Measurements from ENCODE around the gene LNX1. TPM values are rescaled to one million over a fixed set of nuclear protein-coding genes. Genes with fewer than 3 reads are reported as not detected.

LNX1 gene
- total RNA-seq, 1 donor from 2014 or later, result 5.4 TPM

DNA sequence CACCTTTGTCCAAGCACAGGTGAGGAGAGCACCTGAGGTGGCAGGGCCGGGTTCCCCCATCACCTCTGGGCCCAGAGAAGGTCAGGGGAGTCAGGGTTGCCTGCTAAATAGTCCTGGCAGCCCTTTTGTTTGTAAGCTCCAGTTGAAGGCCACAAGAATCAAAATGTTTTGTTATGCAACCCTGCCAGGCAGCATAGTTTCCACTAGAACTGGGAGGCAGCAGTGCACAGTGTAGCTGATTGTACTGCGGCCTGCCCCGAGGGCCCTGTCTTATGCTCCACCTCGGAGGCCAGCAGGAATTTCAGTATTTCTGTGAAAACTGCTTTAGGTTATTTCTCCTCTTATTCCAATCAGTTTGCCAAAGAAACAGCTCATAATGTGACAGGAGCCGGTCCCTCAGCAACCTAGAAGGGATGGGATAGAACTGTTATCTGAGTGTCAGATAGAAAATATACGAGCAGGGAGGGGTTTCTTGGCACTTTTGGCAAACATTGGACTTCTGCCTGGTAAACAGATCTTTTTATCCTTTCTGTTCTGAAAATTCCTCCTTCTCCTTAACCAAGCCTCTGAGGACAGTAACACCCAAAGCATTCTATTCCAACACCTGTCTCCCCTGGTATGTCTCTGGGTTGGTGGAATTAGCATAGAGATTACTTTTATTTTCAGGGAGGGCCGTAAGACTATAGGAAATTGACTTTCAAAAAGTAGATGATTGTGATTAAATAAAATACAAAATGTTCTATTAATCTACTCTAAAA, 93.6 kb downstream of the LNX1 start:
- Histone ChIP-seq H3K27ac (peak overlapping the region; percentile 18), H3K4me3 (no peak overlapping the region), H3K4me1 (no peaks in the 10 kb centered on the region), H3K36me3 (no peaks in the 10 kb centered on the region), H3K27me3 (ENCODE audit: low read depth) (no peaks in the 10 kb centered on the region), H3K9me3 (no peaks in the 10 kb centered on the region)
- peak; percentile 59 to 74 for ATAC-seq
- no peak for DNase-seq
- TF ChIP-seq, protein P1, sequence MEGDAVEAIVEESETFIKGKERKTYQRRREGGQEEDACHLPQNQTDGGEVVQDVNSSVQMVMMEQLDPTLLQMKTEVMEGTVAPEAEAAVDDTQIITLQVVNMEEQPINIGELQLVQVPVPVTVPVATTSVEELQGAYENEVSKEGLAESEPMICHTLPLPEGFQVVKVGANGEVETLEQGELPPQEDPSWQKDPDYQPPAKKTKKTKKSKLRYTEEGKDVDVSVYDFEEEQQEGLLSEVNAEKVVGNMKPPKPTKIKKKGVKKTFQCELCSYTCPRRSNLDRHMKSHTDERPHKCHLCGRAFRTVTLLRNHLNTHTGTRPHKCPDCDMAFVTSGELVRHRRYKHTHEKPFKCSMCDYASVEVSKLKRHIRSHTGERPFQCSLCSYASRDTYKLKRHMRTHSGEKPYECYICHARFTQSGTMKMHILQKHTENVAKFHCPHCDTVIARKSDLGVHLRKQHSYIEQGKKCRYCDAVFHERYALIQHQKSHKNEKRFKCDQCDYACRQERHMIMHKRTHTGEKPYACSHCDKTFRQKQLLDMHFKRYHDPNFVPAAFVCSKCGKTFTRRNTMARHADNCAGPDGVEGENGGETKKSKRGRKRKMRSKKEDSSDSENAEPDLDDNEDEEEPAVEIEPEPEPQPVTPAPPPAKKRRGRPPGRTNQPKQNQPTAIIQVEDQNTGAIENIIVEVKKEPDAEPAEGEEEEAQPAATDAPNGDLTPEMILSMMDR (IDR thresholded peaks at IDR 0.05), result no peak
- intact Hi-C loops (cut with DNase I), result no loop called here

DNA sequence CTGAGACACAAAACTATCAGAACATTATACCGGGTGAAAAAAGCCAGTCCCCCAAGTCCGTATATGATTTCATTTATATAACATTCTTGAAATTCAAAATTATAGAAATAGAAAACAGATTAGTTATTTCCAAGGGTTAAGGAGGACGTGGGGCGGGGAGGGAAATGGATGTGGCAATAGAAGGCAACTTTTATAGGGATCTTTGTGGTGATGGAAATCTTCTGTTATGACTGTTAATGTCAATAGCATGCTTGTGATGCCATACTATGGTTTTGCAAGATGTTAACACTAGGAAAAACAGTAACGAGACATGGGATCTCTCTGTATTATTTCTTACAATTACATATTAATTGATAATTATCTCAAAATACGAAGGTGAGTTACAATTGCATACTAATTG, 96.4 kb downstream of the LNX1 start:
- DNase-seq, result no peak
- H3K36me3 ChIP-seq, result no peaks in the 10 kb centered on the region
- no peak overlapping the region for H3K27ac ChIP-seq
- TF ChIP-seq, protein P1 (IDR thresholded peaks at IDR 0.05), result no peak
- H3K9me3 ChIP-seq, result no peaks in the 10 kb centered on the region
- no peaks in the 10 kb centered on the region for H3K27me3 ChIP-seq (ENCODE audit: low read depth)
- H3K4me3 ChIP-seq, result no peak overlapping the region
- intact Hi-C loops (cut with DNase I), result no loop called here
- no peak for ATAC-seq
- no peaks in the 10 kb centered on the region for H3K4me1 ChIP-seq

DNA sequence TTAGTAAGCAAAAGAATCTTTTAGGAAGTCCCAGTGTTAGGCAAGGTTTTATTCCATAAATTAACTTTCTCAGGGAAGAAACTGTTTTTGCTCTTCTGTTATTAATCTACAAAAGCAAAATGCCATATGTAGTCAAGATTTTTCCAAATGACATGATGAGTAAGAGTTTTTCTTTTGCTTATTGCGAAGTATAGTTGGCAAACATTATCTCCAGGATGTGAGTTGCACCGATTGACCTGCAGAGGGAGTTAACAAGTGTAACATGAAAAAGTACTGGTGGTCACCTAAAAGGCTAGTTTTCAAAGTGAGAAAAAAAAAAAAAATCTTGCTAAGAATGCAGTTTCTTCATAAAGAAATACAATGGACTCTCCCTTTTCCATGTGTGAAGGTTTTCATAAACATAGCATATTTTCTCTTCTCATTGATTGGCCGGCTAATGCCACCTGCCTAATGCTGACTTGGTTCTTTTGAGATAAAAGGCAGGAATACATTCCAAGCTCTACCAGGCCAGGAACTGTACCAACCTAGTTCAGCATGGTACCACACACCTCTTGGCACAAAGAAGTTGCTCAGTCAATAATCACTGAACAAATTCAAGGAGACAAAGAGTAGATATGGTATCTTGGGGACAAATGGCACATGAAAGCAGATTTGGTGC, 100.2 kb downstream of the LNX1 start:
- DNase-seq (no peak), ATAC-seq (no peak)
- Histone ChIP-seq H3K4me3 (no peak overlapping the region), H3K36me3 (no peaks in the 10 kb centered on the region), H3K4me1 (no peaks in the 10 kb centered on the region), H3K27ac (no peak overlapping the region), H3K27me3 (ENCODE audit: low read depth) (no peaks in the 10 kb centered on the region), H3K9me3 (no peaks in the 10 kb centered on the region)
- TF ChIP-seq, protein P1 (IDR thresholded peaks at IDR 0.05), result peak; percentile 71
- intact Hi-C loops (cut with DNase I), result no loop called here

DNA sequence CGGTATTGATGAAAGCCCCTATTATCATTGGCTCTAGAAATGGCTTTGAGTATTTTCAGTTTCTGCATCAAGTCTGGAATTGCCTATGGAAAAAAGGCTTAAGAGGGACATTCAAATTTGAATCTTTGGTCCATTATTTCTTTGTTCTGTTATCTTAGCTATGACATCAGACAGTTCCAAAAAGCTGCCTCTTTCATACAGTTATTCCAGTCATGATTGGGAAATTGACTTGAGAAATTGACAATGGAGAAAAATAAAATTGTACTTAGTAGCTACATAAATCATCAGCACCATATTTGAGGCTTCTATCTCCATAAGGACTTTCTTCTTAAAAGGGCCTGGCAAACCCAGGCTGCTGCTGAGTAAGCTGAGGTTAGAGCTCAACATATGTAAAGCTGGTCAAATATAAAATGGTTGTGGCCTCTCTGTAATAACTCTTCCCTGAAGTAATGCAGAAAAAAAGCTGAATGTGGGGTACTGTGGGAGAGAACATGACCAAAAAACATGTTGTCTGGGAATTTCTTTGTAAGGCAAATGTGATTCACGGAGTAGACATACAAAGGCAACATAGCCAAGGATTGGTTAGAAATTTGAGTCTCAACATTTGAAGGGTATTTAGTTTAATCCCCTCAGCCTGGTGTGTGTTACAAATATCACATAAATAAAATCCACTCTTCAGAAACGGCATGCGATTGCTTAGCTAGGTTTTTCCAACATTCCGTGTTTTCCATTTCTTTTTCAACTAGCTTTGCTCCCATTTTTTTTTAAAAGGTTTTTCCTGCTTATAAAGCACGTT, 100.9 kb downstream of the LNX1 start:
- ATAC-seq, result no peak
- Histone ChIP-seq H3K9me3 (no peaks in the 10 kb centered on the region), H3K27me3 (ENCODE audit: low read depth) (no peaks in the 10 kb centered on the region), H3K4me3 (no peak overlapping the region), H3K36me3 (no peaks in the 10 kb centered on the region), H3K4me1 (no peaks in the 10 kb centered on the region), H3K27ac (no peak overlapping the region)
- TF ChIP-seq, protein P1 (IDR thresholded peaks at IDR 0.05), result no peak
- DNase-seq, result no peak
- intact Hi-C loops (cut with DNase I), result no loop called here

DNA sequence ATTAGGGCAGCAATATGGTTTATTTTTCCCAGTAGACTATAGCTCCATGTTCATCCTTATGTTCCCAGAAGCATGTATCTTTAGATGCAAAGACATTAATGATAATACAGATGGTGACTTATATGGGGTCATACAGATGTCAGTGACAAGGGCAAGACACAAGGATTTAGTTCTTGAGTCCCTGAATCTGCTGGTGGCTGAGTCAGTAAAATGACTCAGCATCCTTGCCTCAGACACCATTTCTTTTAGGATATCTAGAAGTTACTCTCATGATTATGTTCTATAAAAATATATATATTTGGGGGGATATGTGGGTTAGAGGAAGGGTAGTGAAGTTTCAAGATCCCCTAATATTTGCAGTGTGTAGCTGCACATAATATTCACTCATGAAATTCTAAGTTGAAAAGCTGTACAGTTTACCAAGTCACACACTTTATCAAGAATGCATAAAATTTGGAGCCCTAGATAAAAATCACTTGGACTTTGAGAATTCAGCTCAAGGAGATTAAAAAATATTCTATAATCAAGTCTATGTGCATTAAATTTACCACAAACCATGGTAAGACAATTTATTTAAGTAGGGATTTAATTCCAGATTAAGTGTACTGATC, 101.9 kb downstream of the LNX1 start:
- Histone ChIP-seq H3K27me3 (ENCODE audit: low read depth) (no peaks in the 10 kb centered on the region), H3K4me3 (no peak overlapping the region), H3K27ac (no peak overlapping the region), H3K36me3 (no peaks in the 10 kb centered on the region), H3K4me1 (no peaks in the 10 kb centered on the region), H3K9me3 (no peaks in the 10 kb centered on the region)
- DNase-seq (no peak), ATAC-seq (no peak)
- TF ChIP-seq, protein P1 (IDR thresholded peaks at IDR 0.05), result no peak
- intact Hi-C loops (cut with DNase I), result no loop called here

Measured in lower lobe of right lung (tissue), 2 donors.